PFSK-1 (cell line): ENCODE measurements around the gene NUDT19.

Source experiments
- FOXP2 ChIP-seq: optimal IDR thresholded peaks from 2 replicates; pipeline ENCODE3; 2011; ENCODE audit warnings: borderline replicate concordance, control low read depth, inconsistent platforms; ENCODE audit not compliant: insufficient read depth; ENCODE audit errors: extremely low read length, extremely low read depth
- POLR2AphosphoS5 ChIP-seq: IDR thresholded peaks from 2 replicates; pipeline ENCODE4 v1.6.1; 2012; ENCODE audit warnings: low read depth, mild to moderate bottlenecking, control low read depth, low read length, moderate library complexity
- SIN3A ChIP-seq: IDR thresholded peaks from 2 replicates; pipeline ENCODE4 v1.6.1; 2012; ENCODE audit warnings: mild to moderate bottlenecking, low read length, moderate library complexity, borderline replicate concordance; ENCODE audit not compliant: insufficient read depth
- TAF1 ChIP-seq: IDR thresholded peaks from 2 replicates; pipeline ENCODE4 v1.6.1; 2012; ENCODE audit warnings: low read length, control low read depth, borderline replicate concordance; ENCODE audit not compliant: insufficient read depth
- TF ChIP-seq, protein P1 (sequence below), 2 experiments: IDR thresholded peaks; 2 replicates each; pipeline versions ENCODE4 v1.6.1 to v1.8.0; 2011 to 2012; ENCODE audit warnings: low read depth in 2 of 2, low read length in 2 of 2, control low read depth in 1 of 2, inconsistent platforms in 1 of 2, mild to moderate bottlenecking in 1 of 2, moderate library complexity in 1 of 2; ENCODE audit not compliant: insufficient read depth in 1 of 2

Gene NUDT19

DNA sequence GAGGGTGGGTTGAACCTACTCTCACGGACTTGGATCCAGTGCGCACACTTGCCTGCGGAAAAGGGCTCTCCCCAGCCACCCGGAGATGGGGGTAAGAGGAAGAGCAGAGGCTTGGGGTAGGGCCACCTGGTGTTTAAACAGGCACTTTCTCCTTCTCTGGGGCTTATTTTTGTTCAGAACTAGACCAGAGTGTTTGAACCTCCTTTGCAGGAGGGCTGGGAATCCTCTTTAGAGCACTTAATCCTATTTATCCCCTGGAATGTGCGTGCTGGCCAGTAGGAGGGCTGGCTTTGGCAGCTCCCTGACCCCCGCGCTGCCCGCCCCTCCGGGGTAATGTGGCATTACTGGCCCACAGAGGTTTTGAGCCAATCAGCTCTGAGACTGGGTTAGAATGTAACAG lies 14.0 kb upstream of the NUDT19 start:
- TF ChIP-seq TAF1 (no peak), POLR2AphosphoS5 (no peak), SIN3A (no peak), FOXP2 (no peak)
- TF ChIP-seq, protein P1, sequence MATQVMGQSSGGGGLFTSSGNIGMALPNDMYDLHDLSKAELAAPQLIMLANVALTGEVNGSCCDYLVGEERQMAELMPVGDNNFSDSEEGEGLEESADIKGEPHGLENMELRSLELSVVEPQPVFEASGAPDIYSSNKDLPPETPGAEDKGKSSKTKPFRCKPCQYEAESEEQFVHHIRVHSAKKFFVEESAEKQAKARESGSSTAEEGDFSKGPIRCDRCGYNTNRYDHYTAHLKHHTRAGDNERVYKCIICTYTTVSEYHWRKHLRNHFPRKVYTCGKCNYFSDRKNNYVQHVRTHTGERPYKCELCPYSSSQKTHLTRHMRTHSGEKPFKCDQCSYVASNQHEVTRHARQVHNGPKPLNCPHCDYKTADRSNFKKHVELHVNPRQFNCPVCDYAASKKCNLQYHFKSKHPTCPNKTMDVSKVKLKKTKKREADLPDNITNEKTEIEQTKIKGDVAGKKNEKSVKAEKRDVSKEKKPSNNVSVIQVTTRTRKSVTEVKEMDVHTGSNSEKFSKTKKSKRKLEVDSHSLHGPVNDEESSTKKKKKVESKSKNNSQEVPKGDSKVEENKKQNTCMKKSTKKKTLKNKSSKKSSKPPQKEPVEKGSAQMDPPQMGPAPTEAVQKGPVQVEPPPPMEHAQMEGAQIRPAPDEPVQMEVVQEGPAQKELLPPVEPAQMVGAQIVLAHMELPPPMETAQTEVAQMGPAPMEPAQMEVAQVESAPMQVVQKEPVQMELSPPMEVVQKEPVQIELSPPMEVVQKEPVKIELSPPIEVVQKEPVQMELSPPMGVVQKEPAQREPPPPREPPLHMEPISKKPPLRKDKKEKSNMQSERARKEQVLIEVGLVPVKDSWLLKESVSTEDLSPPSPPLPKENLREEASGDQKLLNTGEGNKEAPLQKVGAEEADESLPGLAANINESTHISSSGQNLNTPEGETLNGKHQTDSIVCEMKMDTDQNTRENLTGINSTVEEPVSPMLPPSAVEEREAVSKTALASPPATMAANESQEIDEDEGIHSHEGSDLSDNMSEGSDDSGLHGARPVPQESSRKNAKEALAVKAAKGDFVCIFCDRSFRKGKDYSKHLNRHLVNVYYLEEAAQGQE (IDR thresholded peaks at IDR 0.05; ENCODE audit: insufficient read depth in 1 of 2, low read depth in 2 of 2, low read length in 2 of 2), result no peak

DNA sequence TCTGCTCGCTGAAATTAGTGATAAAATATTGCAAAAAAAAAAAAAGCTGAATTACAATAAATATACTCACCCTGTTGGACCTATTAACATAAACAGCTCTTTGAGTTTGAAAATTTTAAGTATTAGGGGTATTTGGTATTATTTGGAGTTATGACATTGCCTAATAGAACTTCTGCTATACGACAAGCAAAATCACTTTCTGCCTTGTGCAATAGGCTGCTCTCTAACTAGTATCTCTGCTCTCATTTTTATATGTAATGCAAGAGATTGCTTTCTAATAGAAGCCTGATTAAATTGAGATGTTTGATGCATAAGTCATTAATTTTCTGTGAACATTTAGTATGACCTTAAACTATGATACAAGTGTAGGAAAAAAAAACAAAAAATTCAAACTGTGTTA lies 10.6 kb upstream of the NUDT19 start:
- TF ChIP-seq, protein P1 (IDR thresholded peaks at IDR 0.05; ENCODE audit: insufficient read depth in 1 of 2, low read depth in 2 of 2, low read length in 2 of 2), result no peak
- TF ChIP-seq TAF1 (no peak), FOXP2 (no peak), SIN3A (no peak), POLR2AphosphoS5 (no peak)

DNA sequence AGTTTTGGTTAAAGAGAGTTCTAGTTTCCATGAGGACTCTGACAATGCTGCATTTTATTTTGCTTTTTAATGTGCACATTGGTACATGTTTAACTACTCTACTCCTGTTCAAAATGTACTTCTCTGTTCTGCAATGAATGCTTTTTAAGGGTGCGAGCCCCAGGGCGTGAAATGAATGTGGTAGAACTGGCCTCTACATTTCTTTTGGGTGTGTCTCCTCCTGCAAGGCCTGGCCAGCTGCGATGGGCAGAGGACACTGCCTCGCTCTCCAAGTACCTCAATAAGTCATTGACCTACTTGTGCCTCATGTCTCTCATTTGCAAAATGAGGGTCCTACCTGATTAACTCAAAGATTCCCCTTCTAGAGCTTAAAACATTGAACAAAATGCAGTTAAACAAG lies 9.3 kb upstream of the NUDT19 start:
- TF ChIP-seq, protein P1 (IDR thresholded peaks at IDR 0.05; ENCODE audit: insufficient read depth in 1 of 2, low read depth in 2 of 2, low read length in 2 of 2), result no peak
- TF ChIP-seq FOXP2 (no peak), SIN3A (no peak), POLR2AphosphoS5 (no peak), TAF1 (no peak)

DNA sequence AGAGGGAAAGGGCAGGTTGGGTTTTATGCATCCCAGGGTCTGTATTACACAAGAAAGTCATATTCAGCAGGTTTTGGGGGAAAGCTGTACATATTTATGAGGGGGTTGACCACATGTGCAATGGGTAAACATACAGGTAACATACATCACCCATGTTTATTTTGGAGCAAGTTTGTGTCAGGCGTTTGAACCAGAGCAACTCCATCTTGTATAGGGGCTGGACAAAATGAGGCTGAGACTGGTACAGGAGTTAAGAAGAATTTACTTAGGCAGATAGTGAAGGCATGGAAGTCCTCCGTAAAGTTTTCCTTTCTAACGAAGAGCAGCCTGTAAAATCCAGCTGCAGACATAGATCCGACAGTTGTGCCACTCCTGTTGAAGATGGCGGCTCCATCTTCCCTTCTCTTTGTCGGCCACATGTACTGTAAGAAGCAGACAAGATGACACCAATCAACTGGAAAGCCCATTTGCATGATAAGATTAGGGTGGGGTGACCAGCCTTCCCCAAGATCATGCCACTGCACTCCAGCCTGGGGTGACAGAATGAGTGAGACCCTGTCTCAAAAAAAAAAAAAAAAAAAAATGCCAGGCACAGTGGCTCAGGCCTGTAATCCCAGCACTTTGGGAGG lies 4.7 kb upstream of the NUDT19 start:
- no peak for TF ChIP-seq FOXP2
- no peak for TF ChIP-seq SIN3A
- TF ChIP-seq, protein P1 (IDR thresholded peaks at IDR 0.05; ENCODE audit: insufficient read depth in 1 of 2, low read depth in 2 of 2, low read length in 2 of 2), result no peak
- no peak for TF ChIP-seq POLR2AphosphoS5
- TF ChIP-seq TAF1, result no peak

DNA sequence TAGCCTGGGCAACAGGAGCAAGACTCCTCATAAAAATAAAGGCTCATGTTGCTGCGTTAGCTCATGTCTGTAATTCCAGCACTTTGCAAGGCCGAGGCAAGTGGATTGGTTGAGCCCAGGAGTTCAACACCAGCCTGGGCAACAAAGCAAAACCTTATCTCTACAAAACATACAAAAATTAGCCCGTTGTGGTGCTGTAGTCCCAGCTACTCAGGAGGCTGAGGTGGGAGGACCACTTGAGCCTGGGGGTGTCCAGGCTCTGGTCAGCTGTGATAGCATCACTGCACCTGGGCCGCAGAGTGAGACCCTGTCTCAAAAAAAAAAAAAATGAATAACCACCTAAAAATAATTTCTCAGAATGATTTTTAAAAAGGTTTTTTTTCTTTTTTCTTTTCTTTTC lies 3.9 kb upstream of the NUDT19 start:
- TF ChIP-seq SIN3A, result no peak
